Measurements from ENCODE around the gene SPEG. TPM values are rescaled to one million over a fixed set of nuclear protein-coding genes. Genes with fewer than 3 reads are reported as not detected.
A peak's percentile ranks its signal among the peaks of the same experiment; 100 is the strongest.

The SPEG gene
- total RNA-seq, 1 donor from 2014 or later = 6.1 TPM

DNA sequence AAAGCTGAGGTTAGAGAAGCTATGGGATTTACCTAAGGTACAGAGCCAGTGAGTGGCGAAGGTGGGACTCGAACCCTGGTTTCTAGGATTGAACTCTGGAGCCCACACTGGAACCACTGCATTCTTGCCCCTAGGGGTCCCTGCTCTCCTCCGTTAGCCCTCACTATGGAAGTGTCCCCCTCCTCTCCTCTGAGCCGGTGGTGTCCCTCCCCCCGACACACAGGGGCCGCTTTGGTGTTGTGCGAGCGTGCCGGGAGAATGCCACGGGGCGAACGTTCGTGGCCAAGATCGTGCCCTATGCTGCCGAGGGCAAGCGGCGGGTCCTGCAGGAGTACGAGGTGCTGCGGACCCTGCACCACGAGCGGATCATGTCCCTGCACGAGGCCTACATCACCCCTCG, 55.5 kb downstream of the SPEG start:
- peaks cover 17% of the 10 kb centered on the region for H3K27me3 Mint-ChIP-seq (ENCODE audit: unreplicated experiment)
- H3K36me3 Mint-ChIP-seq (ENCODE audit: low read depth, unreplicated experiment) = peaks cover 6% of the 10 kb centered on the region
- TF ChIP-seq, protein P1, sequence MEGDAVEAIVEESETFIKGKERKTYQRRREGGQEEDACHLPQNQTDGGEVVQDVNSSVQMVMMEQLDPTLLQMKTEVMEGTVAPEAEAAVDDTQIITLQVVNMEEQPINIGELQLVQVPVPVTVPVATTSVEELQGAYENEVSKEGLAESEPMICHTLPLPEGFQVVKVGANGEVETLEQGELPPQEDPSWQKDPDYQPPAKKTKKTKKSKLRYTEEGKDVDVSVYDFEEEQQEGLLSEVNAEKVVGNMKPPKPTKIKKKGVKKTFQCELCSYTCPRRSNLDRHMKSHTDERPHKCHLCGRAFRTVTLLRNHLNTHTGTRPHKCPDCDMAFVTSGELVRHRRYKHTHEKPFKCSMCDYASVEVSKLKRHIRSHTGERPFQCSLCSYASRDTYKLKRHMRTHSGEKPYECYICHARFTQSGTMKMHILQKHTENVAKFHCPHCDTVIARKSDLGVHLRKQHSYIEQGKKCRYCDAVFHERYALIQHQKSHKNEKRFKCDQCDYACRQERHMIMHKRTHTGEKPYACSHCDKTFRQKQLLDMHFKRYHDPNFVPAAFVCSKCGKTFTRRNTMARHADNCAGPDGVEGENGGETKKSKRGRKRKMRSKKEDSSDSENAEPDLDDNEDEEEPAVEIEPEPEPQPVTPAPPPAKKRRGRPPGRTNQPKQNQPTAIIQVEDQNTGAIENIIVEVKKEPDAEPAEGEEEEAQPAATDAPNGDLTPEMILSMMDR (IDR thresholded peaks at IDR 0.05; ENCODE audit: unreplicated experiment) = no peak
- no peak overlapping the region for H3K4me3 Mint-ChIP-seq (ENCODE audit: unreplicated experiment)
- H3K9me3 Mint-ChIP-seq (ENCODE audit: unreplicated experiment) = no peaks in the 10 kb centered on the region
- H3K4me1 Mint-ChIP-seq (ENCODE audit: unreplicated experiment) = peaks cover 20% of the 10 kb centered on the region
- H3K27ac Mint-ChIP-seq (ENCODE audit: unreplicated experiment) = no peak overlapping the region
- no peak for DNase-seq (ENCODE audit: low spot score)

- DNase-seq (ENCODE audit: low spot score) = no peak
Observed at GRCh38 chr2:219490600-219491130, 56.0 kb downstream of the SPEG start.

DNA sequence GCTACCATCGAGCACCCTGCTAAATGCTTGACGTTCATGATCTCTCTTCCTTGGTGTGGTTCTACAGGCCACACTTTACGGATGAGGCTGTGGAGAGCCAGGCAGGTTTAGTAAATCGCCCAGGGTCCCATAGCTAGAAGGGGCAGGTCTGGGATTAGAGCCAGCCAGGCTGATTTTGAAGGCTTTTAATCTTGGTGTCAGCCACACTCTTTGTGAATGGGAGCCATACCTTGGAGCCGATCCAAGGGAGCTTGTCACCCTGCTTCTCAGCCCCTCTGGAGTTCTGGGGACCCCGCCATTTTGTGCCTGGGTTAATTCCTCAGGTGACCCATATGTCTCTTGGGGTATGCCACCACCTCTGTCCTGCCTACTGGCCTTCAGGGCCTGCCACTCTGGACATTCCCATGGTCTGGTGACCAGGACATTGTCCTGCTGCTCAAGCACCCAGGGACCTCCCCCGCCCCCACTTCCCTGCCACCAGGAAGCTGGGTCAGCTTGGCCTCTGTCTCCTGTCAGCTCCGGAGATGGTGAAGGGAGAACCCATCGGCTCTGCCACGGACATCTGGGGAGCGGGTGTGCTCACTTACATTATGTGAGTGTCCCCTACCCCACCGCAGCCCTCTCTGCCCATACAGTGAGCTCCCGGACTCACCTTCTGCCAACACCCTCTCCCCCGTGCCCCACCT, 56.8 kb downstream of the SPEG start:
- peaks cover 14% of the 10 kb centered on the region for H3K27me3 Mint-ChIP-seq (ENCODE audit: unreplicated experiment)
- no peak overlapping the region for H3K27ac Mint-ChIP-seq (ENCODE audit: unreplicated experiment)
- no peaks in the 10 kb centered on the region for H3K9me3 Mint-ChIP-seq (ENCODE audit: unreplicated experiment)
- no peak for DNase-seq (ENCODE audit: low spot score)
- H3K4me1 Mint-ChIP-seq (ENCODE audit: unreplicated experiment) = peaks cover 14% of the 10 kb centered on the region
- H3K4me3 Mint-ChIP-seq (ENCODE audit: unreplicated experiment) = no peak overlapping the region
- peaks cover 6% of the 10 kb centered on the region for H3K36me3 Mint-ChIP-seq (ENCODE audit: low read depth, unreplicated experiment)
- TF ChIP-seq, protein P1 (IDR thresholded peaks at IDR 0.05; ENCODE audit: unreplicated experiment) = no peak

More at GRCh38 chr2:219490600-219491130, 56.0 kb downstream of the SPEG start:
- Mint-ChIP-seq H3K27me3 (ENCODE audit: unreplicated experiment) (peaks cover 14% of the 10 kb centered on the region), H3K9me3 (ENCODE audit: unreplicated experiment) (no peaks in the 10 kb centered on the region), H3K36me3 (ENCODE audit: low read depth, unreplicated experiment) (peaks cover 6% of the 10 kb centered on the region), H3K4me1 (ENCODE audit: unreplicated experiment) (peaks cover 20% of the 10 kb centered on the region), H3K27ac (ENCODE audit: unreplicated experiment) (no peak overlapping the region), H3K4me3 (ENCODE audit: unreplicated experiment) (no peak overlapping the region)
- TF ChIP-seq, protein P1 (IDR thresholded peaks at IDR 0.05; ENCODE audit: unreplicated experiment) = no peak

GRCh38 chr2:219492575-219492974, 57.9 kb downstream of the SPEG start:
- Mint-ChIP-seq H3K36me3 (ENCODE audit: low read depth, unreplicated experiment) (peaks cover 4% of the 10 kb centered on the region), H3K4me3 (ENCODE audit: unreplicated experiment) (no peak overlapping the region), H3K4me1 (ENCODE audit: unreplicated experiment) (peaks cover 5% of the 10 kb centered on the region), H3K27me3 (ENCODE audit: unreplicated experiment) (peaks cover 19% of the 10 kb centered on the region), H3K27ac (ENCODE audit: unreplicated experiment) (no peak overlapping the region), H3K9me3 (ENCODE audit: unreplicated experiment) (no peaks in the 10 kb centered on the region)
- TF ChIP-seq, protein P1 (IDR thresholded peaks at IDR 0.05; ENCODE audit: unreplicated experiment) = peak; percentile 7
- no peak for DNase-seq (ENCODE audit: low spot score)

- no peak for DNase-seq (ENCODE audit: low spot score)
- Mint-ChIP-seq H3K27me3 (ENCODE audit: unreplicated experiment) (peaks cover 20% of the 10 kb centered on the region), H3K9me3 (ENCODE audit: unreplicated experiment) (no peaks in the 10 kb centered on the region), H3K4me1 (ENCODE audit: unreplicated experiment) (peaks cover 4% of the 10 kb centered on the region), H3K36me3 (ENCODE audit: low read depth, unreplicated experiment) (no peaks in the 10 kb centered on the region), H3K27ac (ENCODE audit: unreplicated experiment) (no peak overlapping the region), H3K4me3 (ENCODE audit: unreplicated experiment) (no peak overlapping the region)
- TF ChIP-seq, protein P1 (IDR thresholded peaks at IDR 0.05; ENCODE audit: unreplicated experiment) = peak; percentile 4
Observed at GRCh38 chr2:219493086-219493485, 58.4 kb downstream of the SPEG start.

Measured in endothelial cell (in vitro differentiated cells).